ENCODE results near the gene MMP11. TPM values are rescaled to one million over a fixed set of nuclear protein-coding genes. Genes with fewer than 3 reads are reported as not detected.

Gene MMP11
- total and polyA plus RNA-seq, 2 of the 13 experiments (the other 11 are each of a cell fraction or from before 2014, with no cell fraction given): 8.9 to 28.6 TPM

GRCh38 chr22:23816156-23816976, 43.7 kb downstream of the MMP11 start:
- no peak overlapping the region for H2AFZ ChIP-seq (ENCODE audit: low read length)
- H3K27ac ChIP-seq (ENCODE audit: extremely low read length, insufficient read depth, low read length): no peak overlapping the region
- H4K20me1 ChIP-seq (ENCODE audit: insufficient read depth, low read length): no peaks in the 10 kb centered on the region
- H3K79me2 ChIP-seq (ENCODE audit: insufficient read depth, low read length): no peaks in the 10 kb centered on the region
- no peak overlapping the region for H3K4me3 ChIP-seq (replicated peaks in 1 of 3; ENCODE audit: insufficient read depth in 1 of 3, low read depth in 2 of 3, low read length in 3 of 3)
- H3K4me1 ChIP-seq (ENCODE audit: insufficient read depth, low read length): no peaks in the 10 kb centered on the region
- no peak overlapping the region for H3K9ac ChIP-seq (ENCODE audit: insufficient read depth, low read depth, low read length)
- DNase-seq (ENCODE audit: low spot score): no peak
- intact Hi-C loops (cut with micrococcal nuclease; ENCODE audit: unreplicated experiment): no loop called here
- FAIRE-seq: no peak
- peaks cover 22 to 46% of the 10 kb centered on the region in 2 experiments for H3K36me3 ChIP-seq (replicated peaks in 1 of 2; ENCODE audit: control insufficient read depth in 1 of 2, insufficient read depth in 2 of 2, low read length in 2 of 2)
- POLR2A ChIA-PET: no interaction called here
- WGBS (ENCODE audit: low lambda C conversion rate): 93% methylated on average over 11 of the region's 18 CpGs
- no peaks in the 10 kb centered on the region for H3K27me3 ChIP-seq (ENCODE audit: control insufficient read depth in 1 of 2, insufficient read depth in 2 of 2, low read length in 2 of 2)
- H3K4me2 ChIP-seq (ENCODE audit: low read depth, low read length): no peak overlapping the region
- TF ChIP-seq GFI1 (CRISPR knock-in tag; IDR thresholded peaks at IDR 0.05; ENCODE audit: borderline replicate concordance) (no peak), EED (CRISPR knock-in tag; IDR thresholded peaks at IDR 0.05) (no peak), ZBTB2 (CRISPR knock-in tag; IDR thresholded peaks at IDR 0.05; ENCODE audit: low read depth) (no peak), TFDP1 (CRISPR knock-in tag; IDR thresholded peaks at IDR 0.05; ENCODE audit: borderline replicate concordance) (no peak), ZEB1 (IDR thresholded peaks at IDR 0.05; ENCODE audit: insufficient replicate concordance, low read depth) (no peak), NCOR1 (IDR thresholded peaks at IDR 0.05; ENCODE audit: borderline replicate concordance, low read length) (no peak), ZBTB7A (CRISPR knock-in tag; IDR thresholded peaks at IDR 0.05) (no peak), MIER3 (CRISPR knock-in tag; IDR thresholded peaks at IDR 0.05; ENCODE audit: borderline replicate concordance) (no peak), ATF3 (CRISPR knock-in tag; IDR thresholded peaks at IDR 0.05) (no peak), ZFX (CRISPR knock-in tag; IDR thresholded peaks at IDR 0.05; ENCODE audit: low read depth) (no peak), ZNF780A (CRISPR knock-in tag; IDR thresholded peaks at IDR 0.05) (no peak), ARHGAP35 (CRISPR knock-in tag; IDR thresholded peaks at IDR 0.05; ENCODE audit: borderline replicate concordance) (no peak), THRA (CRISPR knock-in tag; IDR thresholded peaks at IDR 0.05; ENCODE audit: borderline replicate concordance) (no peak), ZNF746 (CRISPR knock-in tag; IDR thresholded peaks at IDR 0.05) (no peak), ZNF563 (CRISPR knock-in tag; IDR thresholded peaks at IDR 0.05) (no peak), GPBP1L1 (CRISPR knock-in tag; IDR thresholded peaks at IDR 0.05) (no peak)
- no peaks in the 10 kb centered on the region for H3K9me3 ChIP-seq (ENCODE audit: low read length)
- in situ Hi-C loops (cut with HindIII; ENCODE audit: extremely low pct_ligation_motif_present, low pct_unique_long_range_greater_than_20kb): no loop called here
- ATAC-seq: no peak; the same call in 2 of the 3 replicates
- CTCF ChIA-PET (ENCODE audit: low intra/inter-chr PET ratio, low total read pairs): no interaction called here
- no TSS peak for BruUV-seq (replicated peaks)
